GM18858 (cell line): ENCODE measurements around the gene SPATA3.

ENCODE experiments used
- ATAC-seq: cut with Tn5 transposase; IDR thresholded peaks from one replicate; pipeline ENCODE4 v1.9.1; 2021; ENCODE audit not compliant: unreplicated experiment

SPATA3 gene

GRCh38 chr2:230995821-230996220 is at the start of gene SPATA3:
TSS of gene SPATA3 (plus strand) at chr2:230996121. CDS start at chr2:230996234, 113 bp downstream.
- no peak for ATAC-seq

DNA sequence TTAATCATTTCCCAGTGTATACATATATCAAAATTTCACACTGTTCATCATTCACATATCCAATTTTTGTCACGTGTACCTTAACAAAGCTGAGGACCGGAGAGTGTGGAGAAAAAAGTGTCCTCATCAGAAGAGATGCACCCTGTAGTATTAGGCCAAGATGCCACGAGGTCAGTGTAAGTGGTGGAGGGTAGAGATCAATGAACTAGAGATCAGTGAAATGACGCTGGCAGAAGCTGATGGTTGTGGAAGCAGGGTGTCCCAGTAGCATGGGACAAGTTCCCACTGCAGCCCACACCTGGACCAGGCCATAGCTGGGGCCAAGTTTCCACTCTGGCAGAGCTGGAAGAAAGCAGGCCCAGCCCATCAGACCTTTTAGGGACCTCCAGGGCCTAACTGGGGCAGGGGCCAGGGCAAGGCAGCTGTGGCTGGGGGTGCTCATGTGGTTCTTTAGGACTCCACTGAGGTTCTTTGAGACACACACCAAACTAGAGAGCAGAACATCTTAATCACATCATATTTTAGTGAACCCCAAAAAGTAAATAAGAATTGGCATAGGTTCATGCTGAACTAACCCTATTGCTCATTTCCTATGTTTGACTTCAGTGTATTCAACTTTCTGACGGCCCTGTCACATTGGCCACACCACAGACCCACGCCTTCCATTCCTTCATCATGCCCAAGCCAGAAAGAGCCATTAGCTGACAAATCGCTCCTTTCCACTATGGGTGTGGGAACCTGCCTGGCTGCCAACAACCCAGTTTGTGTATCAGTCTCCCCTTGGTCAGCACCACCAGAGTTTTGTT is 49.3 kb upstream of the SPATA3 start:
- ATAC-seq = no peak

GRCh38 chr2:230947235-230947576 is 48.7 kb upstream of the SPATA3 start:
- no peak for ATAC-seq

DNA sequence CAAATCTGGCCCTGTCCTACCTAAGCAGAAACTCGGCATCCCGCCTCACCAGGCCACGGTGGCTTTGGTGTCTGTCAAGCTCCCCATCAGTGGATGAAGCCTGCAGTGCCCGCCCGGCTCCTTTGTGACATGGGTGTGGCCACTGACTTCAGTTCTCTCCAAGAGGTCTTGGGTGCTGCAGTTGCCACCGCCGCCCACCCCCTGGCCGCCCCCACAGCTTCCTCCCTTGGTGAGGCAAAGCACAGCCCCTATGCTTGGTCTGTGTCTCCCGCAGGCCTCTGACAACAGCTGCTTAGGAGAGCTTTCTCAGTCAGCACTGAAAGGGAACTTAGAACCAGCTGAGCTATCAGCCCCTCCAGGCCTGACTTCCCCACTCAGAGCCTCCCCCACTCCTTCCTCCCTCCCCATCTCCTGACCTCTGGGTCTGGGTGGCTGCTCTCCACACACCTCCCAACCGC is 48.0 kb upstream of the SPATA3 start:
- ATAC-seq = peak; percentile 30

GRCh38 chr2:230949966-230950873 is 45.7 kb upstream of the SPATA3 start:
- ATAC-seq = peak; percentile 51

GRCh38 chr2:230950874-230951339 is 45.0 kb upstream of the SPATA3 start:
- no peak for ATAC-seq

DNA sequence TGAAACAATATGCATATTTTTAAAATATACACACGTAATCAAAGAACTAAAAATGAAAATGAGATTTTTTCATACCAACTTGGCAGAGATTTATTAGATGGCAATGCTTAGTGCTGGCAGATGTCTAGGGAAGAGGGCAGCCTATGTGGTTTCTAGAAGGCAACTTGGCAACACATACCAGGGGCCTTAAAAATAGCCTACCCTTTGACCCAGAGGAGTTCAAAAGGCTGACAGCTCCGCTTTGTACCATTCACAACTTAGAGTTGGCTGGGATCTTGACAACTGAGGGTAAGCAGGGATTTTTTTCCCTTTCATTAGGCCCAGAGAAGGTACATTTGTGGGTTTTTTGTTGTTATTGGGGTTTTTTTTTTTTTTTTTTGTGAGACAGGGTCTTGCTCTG is 44.5 kb upstream of the SPATA3 start:
- no peak for ATAC-seq

DNA sequence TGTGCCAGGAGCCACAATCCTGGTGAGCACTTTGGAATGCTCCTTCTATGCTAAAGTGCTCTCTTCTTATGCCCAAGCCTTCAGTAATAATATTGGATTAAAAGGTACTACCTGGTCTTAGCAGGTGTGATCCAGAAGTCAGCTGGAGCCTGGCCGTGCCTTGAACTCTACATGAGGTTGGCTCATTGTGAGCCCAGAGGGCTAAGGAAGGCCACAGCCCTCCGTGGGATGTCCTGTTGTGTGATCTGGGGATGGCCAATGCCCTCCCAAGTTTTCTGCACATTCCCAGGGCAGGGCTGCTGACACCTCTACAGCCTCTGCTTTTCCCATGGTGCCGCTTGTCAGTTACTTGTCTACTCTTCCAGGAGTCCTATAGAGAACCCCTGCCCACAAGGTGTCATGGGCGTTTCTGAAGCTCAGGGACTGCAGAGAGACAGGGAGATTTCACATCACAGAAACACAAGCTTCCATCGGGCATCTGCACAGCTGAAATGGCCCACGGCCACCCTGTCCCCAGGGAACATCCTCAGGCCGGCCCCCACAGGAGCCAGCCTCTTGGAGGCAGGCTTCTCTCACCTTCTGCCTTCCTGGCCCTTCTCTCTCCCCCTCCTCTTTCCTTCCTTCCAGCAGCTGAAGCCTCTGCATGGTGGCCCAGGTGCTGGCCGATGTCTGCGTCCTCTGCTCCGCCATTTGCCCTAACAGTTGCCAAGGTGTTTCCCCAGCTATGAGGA is 43.5 kb upstream of the SPATA3 start:
- no peak for ATAC-seq

DNA sequence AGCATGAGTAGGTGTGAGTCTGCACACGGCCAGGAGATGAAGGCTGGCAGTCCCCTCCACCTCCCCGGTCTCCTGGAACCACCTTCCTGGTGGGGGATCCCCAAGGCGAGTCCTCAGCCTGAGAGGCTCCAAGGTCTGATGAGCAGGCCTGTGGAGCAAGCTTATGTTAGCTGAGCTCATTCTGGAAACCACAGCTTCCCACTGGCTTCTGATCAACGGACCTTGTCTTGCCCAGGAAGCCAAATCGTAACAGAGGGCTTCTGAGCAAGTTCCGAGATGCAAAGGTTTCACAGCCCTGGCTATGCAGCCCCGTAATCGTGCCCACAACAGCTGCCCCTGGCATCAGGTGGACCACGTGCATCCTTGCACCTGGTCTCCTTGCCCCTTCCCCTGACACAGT is 42.1 kb upstream of the SPATA3 start:
- ATAC-seq = no peak

- ATAC-seq = no peak
Measured at GRCh38 chr2:230954746-230955145, 41.2 kb upstream of the SPATA3 start.

- ATAC-seq = no peak
Measured at GRCh38 chr2:230955163-230955737, 40.7 kb upstream of the SPATA3 start.

- peak; percentile 63 for ATAC-seq
Measured at GRCh38 chr2:230956827-230957755, 38.8 kb upstream of the SPATA3 start.

GRCh38 chr2:230957756-230958391 is 38.0 kb upstream of the SPATA3 start:
- no peak for ATAC-seq

GRCh38 chr2:230958820-230959756 is 36.8 kb upstream of the SPATA3 start:
- ATAC-seq = no peak

GRCh38 chr2:230960026-230960425 is 35.9 kb upstream of the SPATA3 start:
- ATAC-seq = no peak

GRCh38 chr2:230961091-230961491 is 34.8 kb upstream of the SPATA3 start:
- no peak for ATAC-seq

GRCh38 chr2:230964136-230964730 is 31.7 kb upstream of the SPATA3 start:
- ATAC-seq = no peak

- ATAC-seq = no peak
Measured at GRCh38 chr2:230967113-230967512, 28.8 kb upstream of the SPATA3 start.
